HCT116 (cell line): ENCODE measurements around the gene CYBB. TPM values are rescaled to one million over a fixed set of nuclear protein-coding genes. Genes with fewer than 3 reads are reported as not detected.

Source experiments
- ATAC-seq: fragments of 200-7000 bp; cut with Tn5 transposase; 2 replicates; pipeline ENCODE4 v1.9.1; 2020; ENCODE audit warnings: mild to moderate bottlenecking, moderate library complexity
- BruUV-seq: library from RNA; stranded (reverse); fragments of 400-500 nt; replicated peaks from 2 replicates; lab custom pipeline; 2021; lab: Mats Ljungman, UMichigan
- CTCF ChIA-PET: fragments of 300-600 bp; sonication (Branson Sonifier 250); formaldehyde crosslinking; loops from one replicate; lab custom pipeline; 2021; ENCODE audit warnings: antibody characterized with exemption; lab: Charles Lee
- POLR2A ChIA-PET: fragments of 300-600, 350-600 bp; sonication (Branson Sonifier 250); formaldehyde crosslinking; loops from one replicate; lab custom pipeline; 2021; ENCODE audit warnings: antibody characterized with exemption; lab: Charles Lee
- RAD21 ChIA-PET, 2 experiments: fragments of 300-600 bp; sonication (Branson Sonifier 250); formaldehyde crosslinking; loops; one replicate each; lab custom pipeline; 2023; ENCODE audit warnings: low total read pairs in 2 of 2; ENCODE audit not compliant: uncharacterized antibody in 2 of 2, unreplicated experiment in 2 of 2, low non-redundant PET in 1 of 2; lab: Charles Lee
- DNase-seq: peaks from one replicate; pipeline ENCODE4 v3.0.0-alpha.2; 2010; ENCODE audit warnings: low read depth, low spot score
- H2AFZ ChIP-seq: fragments of 200-600 bp; shearing (Covaris generic), sonication (generic); 2 replicates; pipeline ENCODE4 v1.6.1; 2017; ENCODE audit warnings: low read depth, mixed run types, mixed read lengths, antibody characterized with exemption, low read length; ENCODE audit not compliant: poor library complexity, severe bottlenecking
- H3K27ac ChIP-seq: 2 replicates; pipeline ENCODE4 v1.5.1; 2012; ENCODE audit warnings: low read depth, low read length
- H3K27me3 ChIP-seq: fragments of 200-600 bp; sonication (generic); 2 replicates; pipeline ENCODE4 v1.6.1; 2016; ENCODE audit warnings: mixed run types, low read length, mixed read lengths; ENCODE audit not compliant: insufficient read depth
- H3K36me3 ChIP-seq, 2 experiments: fragments of 200-500 bp in 1 of 2; fragments of 200-600 bp in 1 of 2; sonication (Bioruptor generic) in 1 of 2; sonication (generic) in 1 of 2; 2 replicates each; pipeline versions ENCODE4 v1.5.1 to v1.6.1; 2014 to 2016; ENCODE audit warnings: low read length in 2 of 2, inconsistent platforms in 1 of 2, mixed read lengths in 1 of 2, mixed run types in 1 of 2; ENCODE audit not compliant: insufficient read depth in 2 of 2, control insufficient read depth in 1 of 2
- H3K4me1 ChIP-seq, 2 experiments: fragments of 200-600 bp in 1 of 2; sonication (generic) in 1 of 2; 2 replicates each; pipeline versions ENCODE4 v1.5.1 to v1.6.1; 2012 to 2017; ENCODE audit warnings: low read length in 2 of 2, inconsistent platforms in 1 of 2, mild to moderate bottlenecking in 1 of 2, mixed read lengths in 1 of 2, mixed run types in 1 of 2, moderate library complexity in 1 of 2; ENCODE audit not compliant: insufficient read depth in 2 of 2, control insufficient read depth in 1 of 2
- H3K4me2 ChIP-seq: fragments of 200-600 bp; sonication (generic); 2 replicates; pipeline ENCODE4 v1.6.1; 2017; ENCODE audit warnings: mixed run types, low read length, mixed read lengths
- H3K4me3 ChIP-seq, 2 experiments: fragments of 200-600 bp in 1 of 2; sonication (generic) in 1 of 2; replicated peaks in 1 of 2; 2 replicates each; pipeline ENCODE4 v1.5.1; 2011 to 2016; ENCODE audit warnings: low read length in 2 of 2, control low read depth in 1 of 2, low read depth in 1 of 2, mild to moderate bottlenecking in 1 of 2, mixed read lengths in 1 of 2, mixed run types in 1 of 2
- H3K79me2 ChIP-seq: fragments of 200-600 bp; sonication (generic); 2 replicates; pipeline ENCODE4 v1.6.1; 2017; ENCODE audit warnings: mild to moderate bottlenecking, mixed run types, low read length, moderate library complexity, mixed read lengths; ENCODE audit not compliant: insufficient read depth
- H3K9ac ChIP-seq: fragments of 200-600 bp; sonication (generic); 2 replicates; pipeline ENCODE4 v1.6.1; 2016; ENCODE audit warnings: low read length, mixed read lengths
- H3K9me2 ChIP-seq: fragments of 200-600 bp; sonication (generic), shearing (Covaris generic); 2 replicates; pipeline ENCODE4 v1.6.1; 2017; ENCODE audit warnings: mixed run types, mild to moderate bottlenecking, moderate library complexity; ENCODE audit not compliant: insufficient read depth
- H3K9me3 ChIP-seq, 2 experiments: fragments of 200-500 bp in 1 of 2; fragments of 200-600 bp in 1 of 2; sonication (Bioruptor generic) in 1 of 2; sonication (generic) in 1 of 2; 2 replicates each; pipeline ENCODE4 v1.6.1; 2014 to 2017; ENCODE audit warnings: low read length in 2 of 2, mixed read lengths in 2 of 2, inconsistent platforms in 1 of 2, low read depth in 1 of 2, mild to moderate bottlenecking in 1 of 2, mixed run types in 1 of 2, moderate library complexity in 1 of 2; ENCODE audit not compliant: control insufficient read depth in 1 of 2, insufficient read depth in 1 of 2
- H4K20me1 ChIP-seq: fragments of 200-600 bp; sonication (generic), shearing (Covaris generic); 2 replicates; pipeline ENCODE4 v1.6.1; 2017; ENCODE audit warnings: mixed run types, mild to moderate bottlenecking, moderate library complexity; ENCODE audit not compliant: insufficient read depth
- CBX3 ChIP-seq: IDR thresholded peaks from 2 replicates; pipeline ENCODE4 v1.6.1; 2012; ENCODE audit warnings: low read depth
- CEBPB ChIP-seq: IDR thresholded peaks from 2 replicates; pipeline ENCODE4 v1.6.1; 2012; ENCODE audit warnings: low read depth
- CTCF ChIP-seq, 3 experiments: fragments of 200-600 bp in 1 of 3; sonication (generic) in 1 of 3; IDR thresholded peaks in 2 of 3; conservative IDR thresholded peaks in 1 of 3; 2 replicates each; pipeline ENCODE4 v1.5.1; 2012 to 2017; ENCODE audit warnings: low read depth in 2 of 3, low read length in 2 of 3, antibody characterized with exemption in 1 of 3, borderline replicate concordance in 1 of 3, control low read depth in 1 of 3, mild to moderate bottlenecking in 1 of 3, mixed read lengths in 1 of 3, mixed run types in 1 of 3, moderate library complexity in 1 of 3; ENCODE audit not compliant: insufficient read depth in 1 of 3
- EGR1 ChIP-seq: IDR thresholded peaks from 2 replicates; pipeline ENCODE4 v1.6.1; 2012; ENCODE audit warnings: low read depth
- EZH2 ChIP-seq: fragments of 200-600 bp; sonication (generic); IDR thresholded peaks from 2 replicates; pipeline ENCODE4 v1.6.1; 2017; ENCODE audit warnings: antibody characterized with exemption, mixed run types
- EZH2phosphoT487 ChIP-seq: fragments of 200-600 bp; IDR thresholded peaks from 2 replicates; pipeline ENCODE4 v1.6.1; 2018; ENCODE audit warnings: antibody characterized with exemption, borderline replicate concordance
- FOSL1 ChIP-seq: IDR thresholded peaks from 2 replicates; pipeline ENCODE4 v1.6.1; 2012; ENCODE audit warnings: low read depth
- JUND ChIP-seq: IDR thresholded peaks from 2 replicates; pipeline ENCODE4 v1.6.1; 2012
- POLR2A ChIP-seq: IDR thresholded peaks from 2 replicates; pipeline ENCODE4 v1.7.0; 2011; ENCODE audit warnings: borderline replicate concordance; ENCODE audit not compliant: insufficient read depth, insufficient read length; ENCODE audit errors: extremely low read depth
- RAD21 ChIP-seq: IDR thresholded peaks from 2 replicates; pipeline ENCODE4 v1.6.1; 2012; ENCODE audit warnings: low read depth, mild to moderate bottlenecking
- SIN3A ChIP-seq: IDR thresholded peaks from 2 replicates; pipeline ENCODE4 v1.6.1; 2012; ENCODE audit warnings: low read depth
- SP1 ChIP-seq: IDR thresholded peaks from 2 replicates; pipeline ENCODE4 v1.6.1; 2012; ENCODE audit warnings: low read depth
- SRF ChIP-seq: IDR thresholded peaks from 2 replicates; pipeline ENCODE4 v1.6.1; 2012; ENCODE audit warnings: low read depth
- TCF7L2 ChIP-seq: IDR thresholded peaks from 2 replicates; pipeline ENCODE4 v1.7.0; 2011; ENCODE audit warnings: borderline replicate concordance, inconsistent platforms; ENCODE audit not compliant: insufficient read depth, insufficient read length; ENCODE audit errors: extremely low read depth
- YY1 ChIP-seq: IDR thresholded peaks from 2 replicates; pipeline ENCODE4 v1.6.1; 2011; ENCODE audit warnings: low read length, low read depth, moderate library complexity, mild to moderate bottlenecking; ENCODE audit not compliant: insufficient replicate concordance; ENCODE audit errors: extremely low read depth
- ZFX ChIP-seq: fragments of 450-650 bp; IDR thresholded peaks from 2 replicates; pipeline ENCODE4 v1.6.1; 2017
- ZNF274 ChIP-seq: fragments of 200-500 bp; sonication (Bioruptor generic); IDR thresholded peaks from 2 replicates; pipeline ENCODE4 v1.6.1; 2014; ENCODE audit warnings: mild to moderate bottlenecking, low read depth, low read length, inconsistent platforms
- intact Hi-C: fragments of 100-400 bp; cut with micrococcal nuclease; formaldehyde crosslinking; loops from 2 replicates; pipeline ENCODE4 v1.10.0; 2022
- total RNA-seq: library from RNA; stranded (reverse); gene quantifications from one replicate; pipeline ENCODE4 v1.2.1, GENCODE V29; 2021; ENCODE audit not compliant: unreplicated experiment
- TF ChIP-seq, protein P1 (sequence below): IDR thresholded peaks from 2 replicates; pipeline ENCODE4 v1.6.1; 2012; ENCODE audit warnings: low read depth
- TF ChIP-seq, protein P2 (sequence below): IDR thresholded peaks from 2 replicates; pipeline ENCODE4 v1.6.1; 2011; ENCODE audit warnings: mild to moderate bottlenecking, low read length, moderate library complexity; ENCODE audit not compliant: insufficient replicate concordance; ENCODE audit errors: extremely low read depth
- TF ChIP-seq, protein P3 (sequence below): IDR thresholded peaks from 2 replicates; pipeline ENCODE4 v1.6.1; 2012

Gene CYBB
- total RNA-seq, 1 experiment from 2014 or later: 0.59 TPM

GRCh38 chrX:37817579-37817978, 37.7 kb downstream of the CYBB start:
- ChIA-PET RAD21 (no interaction called here), CTCF (no interaction called here), POLR2A (no interaction called here)
- no TSS peak for BruUV-seq
- Histone ChIP-seq H3K9me3 (no peaks in the 10 kb centered on the region), H2AFZ (no peak overlapping the region), H3K36me3 (no peaks in the 10 kb centered on the region), H3K79me2 (no peaks in the 10 kb centered on the region), H3K4me2 (no peak overlapping the region), H4K20me1 (no peaks in the 10 kb centered on the region), H3K9ac (no peak overlapping the region), H3K9me2 (no peaks in the 10 kb centered on the region), H3K4me3 (no peak overlapping the region), H3K4me1 (no peaks in the 10 kb centered on the region), H3K27me3 (no peaks in the 10 kb centered on the region), H3K27ac (no peak overlapping the region)
- DNase-seq (no peak), ATAC-seq (no peak)
- intact Hi-C loops: no loop called here
- no peak for TF ChIP-seq FOSL1
- TF ChIP-seq ZFX: no peak
- no peak for TF ChIP-seq CBX3
- TF ChIP-seq CTCF (IDR thresholded peaks at IDR 0.05 in 2 of 3, conservative IDR thresholded peaks at IDR 0.05 in 1 of 3; ENCODE audit: borderline replicate concordance in 1 of 3, insufficient read depth in 1 of 3, low read depth in 2 of 3, low read length in 2 of 3): no peak
- TF ChIP-seq POLR2A: no peak
- TF ChIP-seq YY1: no peak
- TF ChIP-seq CEBPB: no peak
- TF ChIP-seq EZH2phosphoT487: no peak
- TF ChIP-seq SRF: no peak
- TF ChIP-seq SP1: no peak
- TF ChIP-seq RAD21: no peak
- TF ChIP-seq EZH2: no peak
- TF ChIP-seq, protein P1, sequence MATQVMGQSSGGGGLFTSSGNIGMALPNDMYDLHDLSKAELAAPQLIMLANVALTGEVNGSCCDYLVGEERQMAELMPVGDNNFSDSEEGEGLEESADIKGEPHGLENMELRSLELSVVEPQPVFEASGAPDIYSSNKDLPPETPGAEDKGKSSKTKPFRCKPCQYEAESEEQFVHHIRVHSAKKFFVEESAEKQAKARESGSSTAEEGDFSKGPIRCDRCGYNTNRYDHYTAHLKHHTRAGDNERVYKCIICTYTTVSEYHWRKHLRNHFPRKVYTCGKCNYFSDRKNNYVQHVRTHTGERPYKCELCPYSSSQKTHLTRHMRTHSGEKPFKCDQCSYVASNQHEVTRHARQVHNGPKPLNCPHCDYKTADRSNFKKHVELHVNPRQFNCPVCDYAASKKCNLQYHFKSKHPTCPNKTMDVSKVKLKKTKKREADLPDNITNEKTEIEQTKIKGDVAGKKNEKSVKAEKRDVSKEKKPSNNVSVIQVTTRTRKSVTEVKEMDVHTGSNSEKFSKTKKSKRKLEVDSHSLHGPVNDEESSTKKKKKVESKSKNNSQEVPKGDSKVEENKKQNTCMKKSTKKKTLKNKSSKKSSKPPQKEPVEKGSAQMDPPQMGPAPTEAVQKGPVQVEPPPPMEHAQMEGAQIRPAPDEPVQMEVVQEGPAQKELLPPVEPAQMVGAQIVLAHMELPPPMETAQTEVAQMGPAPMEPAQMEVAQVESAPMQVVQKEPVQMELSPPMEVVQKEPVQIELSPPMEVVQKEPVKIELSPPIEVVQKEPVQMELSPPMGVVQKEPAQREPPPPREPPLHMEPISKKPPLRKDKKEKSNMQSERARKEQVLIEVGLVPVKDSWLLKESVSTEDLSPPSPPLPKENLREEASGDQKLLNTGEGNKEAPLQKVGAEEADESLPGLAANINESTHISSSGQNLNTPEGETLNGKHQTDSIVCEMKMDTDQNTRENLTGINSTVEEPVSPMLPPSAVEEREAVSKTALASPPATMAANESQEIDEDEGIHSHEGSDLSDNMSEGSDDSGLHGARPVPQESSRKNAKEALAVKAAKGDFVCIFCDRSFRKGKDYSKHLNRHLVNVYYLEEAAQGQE: no peak
- no peak for TF ChIP-seq JUND
- TF ChIP-seq, protein P2, sequence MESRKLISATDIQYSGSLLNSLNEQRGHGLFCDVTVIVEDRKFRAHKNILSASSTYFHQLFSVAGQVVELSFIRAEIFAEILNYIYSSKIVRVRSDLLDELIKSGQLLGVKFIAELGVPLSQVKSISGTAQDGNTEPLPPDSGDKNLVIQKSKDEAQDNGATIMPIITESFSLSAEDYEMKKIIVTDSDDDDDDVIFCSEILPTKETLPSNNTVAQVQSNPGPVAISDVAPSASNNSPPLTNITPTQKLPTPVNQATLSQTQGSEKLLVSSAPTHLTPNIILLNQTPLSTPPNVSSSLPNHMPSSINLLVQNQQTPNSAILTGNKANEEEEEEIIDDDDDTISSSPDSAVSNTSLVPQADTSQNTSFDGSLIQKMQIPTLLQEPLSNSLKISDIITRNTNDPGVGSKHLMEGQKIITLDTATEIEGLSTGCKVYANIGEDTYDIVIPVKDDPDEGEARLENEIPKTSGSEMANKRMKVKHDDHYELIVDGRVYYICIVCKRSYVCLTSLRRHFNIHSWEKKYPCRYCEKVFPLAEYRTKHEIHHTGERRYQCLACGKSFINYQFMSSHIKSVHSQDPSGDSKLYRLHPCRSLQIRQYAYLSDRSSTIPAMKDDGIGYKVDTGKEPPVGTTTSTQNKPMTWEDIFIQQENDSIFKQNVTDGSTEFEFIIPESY: no peak
- TF ChIP-seq, protein P3, sequence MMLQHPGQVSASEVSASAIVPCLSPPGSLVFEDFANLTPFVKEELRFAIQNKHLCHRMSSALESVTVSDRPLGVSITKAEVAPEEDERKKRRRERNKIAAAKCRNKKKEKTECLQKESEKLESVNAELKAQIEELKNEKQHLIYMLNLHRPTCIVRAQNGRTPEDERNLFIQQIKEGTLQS: no peak
- TF ChIP-seq ZNF274: no peak
- no peak for TF ChIP-seq EGR1
- no peak for TF ChIP-seq SIN3A
- TF ChIP-seq TCF7L2: no peak
